ENCODE data around the gene ANKRD40. TPM values are rescaled to one million over a fixed set of nuclear protein-coding genes. Genes with fewer than 3 reads are reported as not detected.
"Not testable (repeated sequence)": the region's sequence is repeated elsewhere in the genome, so short reads cannot be mapped to it uniquely, and the experiment has no call there.

ANKRD40 gene
- total and polyA plus RNA-seq, 5 donors from 2014 or later = 3.8 to 24.0 (median 4.6) TPM

- peaks cover 41 to 85% (median 58%) of the 10 kb centered on the region in 4 donors for H3K4me1 Mint-ChIP-seq
- Histone ChIP-seq H3K9me3 (ENCODE audit: control insufficient read depth in 2 of 2, low read length in 2 of 2) (no peaks in the 10 kb centered on the region), H3K27ac (ENCODE audit: insufficient read depth, low read length, poor library complexity, severe bottlenecking) (no peak overlapping the region), H3K27me3 (ENCODE audit: control insufficient read depth, insufficient read depth, low read length) (no peaks in the 10 kb centered on the region), H3K36me3 (ENCODE audit: control insufficient read depth, insufficient read depth, low read length) (peaks cover 2% of the 10 kb centered on the region), H3K4me1 (ENCODE audit: control insufficient read depth, insufficient read depth, low read length, poor library complexity, severe bottlenecking) (peaks cover 44% of the 10 kb centered on the region), H3K4me3 (ENCODE audit: low read depth, low read length) (peak overlapping the region; percentile 27)
- DNase-seq (peak in 1 of 3 donors; percentile 22), ATAC-seq (ENCODE audit: low read depth in 2 of 2) (no peak)
- H3K36me3 Mint-ChIP-seq = peaks cover 5% of the 10 kb centered on the region
- peak overlapping the region in 3 of 4 donors; percentile 21 to 61 (median 52) for H3K4me3 Mint-ChIP-seq
- peaks cover 0 to 2% (median 0%) of the 10 kb centered on the region in 7 donors for H3K9me3 Mint-ChIP-seq
- H3K27ac Mint-ChIP-seq = peak overlapping the region in 2 of 3 donors; percentile 5 to 27
- no peaks in the 10 kb centered on the region for H3K27me3 Mint-ChIP-seq
These were observed 24.1 kb upstream of the ANKRD40 start for GRCh38 chr17:50731575-50732460.

GRCh38 chr17:50728881-50729765, 21.4 kb upstream of the ANKRD40 start:
- peaks cover 2% of the 10 kb centered on the region for H3K36me3 ChIP-seq (ENCODE audit: control insufficient read depth, insufficient read depth, low read length)
- no peaks in the 10 kb centered on the region for H3K27me3 Mint-ChIP-seq
- ATAC-seq (ENCODE audit: low read depth in 2 of 2) = no peak
- H3K36me3 Mint-ChIP-seq = peaks cover 5% of the 10 kb centered on the region
- H3K4me1 Mint-ChIP-seq = peaks cover 27 to 83% (median 44%) of the 10 kb centered on the region in 4 donors
- no peaks in the 10 kb centered on the region for H3K9me3 ChIP-seq (ENCODE audit: control insufficient read depth in 2 of 2, low read length in 2 of 2)
- peak overlapping the region; percentile 33 for H3K27ac ChIP-seq (ENCODE audit: insufficient read depth, low read length, poor library complexity, severe bottlenecking)
- no peak for DNase-seq
- peak overlapping the region in 2 of 4 donors; percentile 19 to 43 for H3K4me3 Mint-ChIP-seq
- peak overlapping the region in 1 of 3 donors; percentile 65 for H3K27ac Mint-ChIP-seq
- no peaks in the 10 kb centered on the region for H3K9me3 Mint-ChIP-seq
- H3K27me3 ChIP-seq (ENCODE audit: control insufficient read depth, insufficient read depth, low read length) = no peaks in the 10 kb centered on the region
- peaks cover 58% of the 10 kb centered on the region for H3K4me1 ChIP-seq (ENCODE audit: control insufficient read depth, insufficient read depth, low read length, poor library complexity, severe bottlenecking)
- H3K4me3 ChIP-seq (ENCODE audit: low read depth, low read length) = peak overlapping the region; percentile 2

- H3K4me3 Mint-ChIP-seq = peak overlapping the region in 2 of 4 donors; percentile 4 to 59
- peaks cover 23 to 89% (median 49%) of the 10 kb centered on the region in 4 donors for H3K4me1 Mint-ChIP-seq
- H3K27ac Mint-ChIP-seq = peak overlapping the region in 1 of 3 donors; percentile 13
These were observed 20.4 kb upstream of the ANKRD40 start for GRCh38 chr17:50728112-50728429.

GRCh38 chr17:50725769-50726655, 18.3 kb upstream of the ANKRD40 start:
- no peak overlapping the region for H3K27ac Mint-ChIP-seq
- H3K27me3 Mint-ChIP-seq = no peaks in the 10 kb centered on the region
- Histone ChIP-seq H3K4me3 (ENCODE audit: low read depth, low read length) (peak overlapping the region; percentile 34), H3K36me3 (ENCODE audit: control insufficient read depth, insufficient read depth, low read length) (no peaks in the 10 kb centered on the region), H3K27ac (ENCODE audit: insufficient read depth, low read length, poor library complexity, severe bottlenecking) (no peak overlapping the region), H3K27me3 (ENCODE audit: control insufficient read depth, insufficient read depth, low read length) (no peaks in the 10 kb centered on the region), H3K9me3 (ENCODE audit: control insufficient read depth in 2 of 2, low read length in 2 of 2) (no peaks in the 10 kb centered on the region), H3K4me1 (ENCODE audit: control insufficient read depth, insufficient read depth, low read length, poor library complexity, severe bottlenecking) (peaks cover 69% of the 10 kb centered on the region)
- ATAC-seq (ENCODE audit: low read depth in 2 of 2) (no peak), DNase-seq (no peak)
- H3K4me1 Mint-ChIP-seq = peaks cover 24 to 89% (median 50%) of the 10 kb centered on the region in 4 donors
- peak overlapping the region; percentile 48 to 58 (median 54) for H3K4me3 Mint-ChIP-seq
- H3K9me3 Mint-ChIP-seq = no peaks in the 10 kb centered on the region
- peaks cover 5% of the 10 kb centered on the region for H3K36me3 Mint-ChIP-seq

More at GRCh38 chr17:50728112-50728429, 20.4 kb upstream of the ANKRD40 start:
- ATAC-seq (ENCODE audit: low read depth in 2 of 2) (no peak), DNase-seq (no peak)
- Histone ChIP-seq H3K27ac (ENCODE audit: insufficient read depth, low read length, poor library complexity, severe bottlenecking) (no peak overlapping the region), H3K4me1 (ENCODE audit: control insufficient read depth, insufficient read depth, low read length, poor library complexity, severe bottlenecking) (peaks cover 68% of the 10 kb centered on the region), H3K27me3 (ENCODE audit: control insufficient read depth, insufficient read depth, low read length) (no peaks in the 10 kb centered on the region), H3K4me3 (ENCODE audit: low read depth, low read length) (no peak overlapping the region), H3K36me3 (ENCODE audit: control insufficient read depth, insufficient read depth, low read length) (peaks cover 2% of the 10 kb centered on the region), H3K9me3 (ENCODE audit: control insufficient read depth in 2 of 2, low read length in 2 of 2) (no peaks in the 10 kb centered on the region)
- no peaks in the 10 kb centered on the region for H3K27me3 Mint-ChIP-seq
- peaks cover 5% of the 10 kb centered on the region for H3K36me3 Mint-ChIP-seq
- H3K9me3 Mint-ChIP-seq = no peaks in the 10 kb centered on the region

GRCh38 chr17:50724622-50725021, 16.9 kb upstream of the ANKRD40 start:
- H3K9me3 Mint-ChIP-seq; H3K36me3 Mint-ChIP-seq; H3K27me3 ChIP-seq (ENCODE audit: control insufficient read depth, insufficient read depth, low read length); H3K9me3 ChIP-seq (ENCODE audit: control insufficient read depth in 2 of 2, low read length in 2 of 2); DNase-seq; H3K27ac Mint-ChIP-seq; H3K36me3 ChIP-seq (ENCODE audit: control insufficient read depth, insufficient read depth, low read length); H3K27ac ChIP-seq (ENCODE audit: insufficient read depth, low read length, poor library complexity, severe bottlenecking); ATAC-seq (ENCODE audit: low read depth in 2 of 2); H3K27me3 Mint-ChIP-seq: not testable (repeated sequence)
- peaks cover 78% of the 10 kb centered on the region for H3K4me1 ChIP-seq (ENCODE audit: control insufficient read depth, insufficient read depth, low read length, poor library complexity, severe bottlenecking)
- peaks cover 24 to 84% (median 50%) of the 10 kb centered on the region in 4 donors for H3K4me1 Mint-ChIP-seq
- H3K4me3 Mint-ChIP-seq = peak overlapping the region in 2 of 4 donors; percentile 21 to 22
- H3K4me3 ChIP-seq (ENCODE audit: low read depth, low read length) = peak overlapping the region; percentile 1

- H3K4me3 ChIP-seq (ENCODE audit: low read depth, low read length) = peak overlapping the region; percentile 45
- no peaks in the 10 kb centered on the region for H3K27me3 ChIP-seq (ENCODE audit: control insufficient read depth, insufficient read depth, low read length)
- H3K9me3 Mint-ChIP-seq = peaks cover 0 to 2% (median 0%) of the 10 kb centered on the region in 7 donors
- H3K9me3 ChIP-seq (ENCODE audit: control insufficient read depth in 2 of 2, low read length in 2 of 2) = no peaks in the 10 kb centered on the region
- H3K36me3 Mint-ChIP-seq = peaks cover 5% of the 10 kb centered on the region
- H3K27ac Mint-ChIP-seq = peak overlapping the region in 2 of 3 donors; percentile 4 to 20
- no peaks in the 10 kb centered on the region for H3K36me3 ChIP-seq (ENCODE audit: control insufficient read depth, insufficient read depth, low read length)
- DNase-seq = no peak
- no peaks in the 10 kb centered on the region for H3K27me3 Mint-ChIP-seq
- peaks cover 69% of the 10 kb centered on the region for H3K4me1 ChIP-seq (ENCODE audit: control insufficient read depth, insufficient read depth, low read length, poor library complexity, severe bottlenecking)
- H3K4me3 Mint-ChIP-seq = peak overlapping the region; percentile 28 to 91 (median 64)
- H3K4me1 Mint-ChIP-seq = peaks cover 21 to 70% (median 38%) of the 10 kb centered on the region in 4 donors
- ATAC-seq (ENCODE audit: low read depth in 2 of 2) = no peak
- H3K27ac ChIP-seq (ENCODE audit: insufficient read depth, low read length, poor library complexity, severe bottlenecking) = no peak overlapping the region
These were observed 15.0 kb upstream of the ANKRD40 start for GRCh38 chr17:50722746-50723145.
